CD14-positive monocyte (primary cell): ENCODE measurements around the gene NKX1-1. TPM values are rescaled to one million over a fixed set of nuclear protein-coding genes. Genes with fewer than 3 reads are reported as not detected.

Experiments used
- DNase-seq, 3 donors: peaks; one replicate each; pipeline ENCODE4 v3.0.0-alpha.2; 2011 to 2022
- H2AFZ ChIP-seq: 2 replicates; pipeline ENCODE4 v1.6.0; 2012; ENCODE audit warnings: mild to moderate bottlenecking, low read depth, low read length, inconsistent platforms; ENCODE audit not compliant: insufficient read depth, poor library complexity, severe bottlenecking
- H3K27ac ChIP-seq, 2 donors: 1 replicate in 1 of 2; 2 replicates in 1 of 2; pipeline ENCODE4 v1.5.1; 2012 to 2013; ENCODE audit warnings: low read length in 2 of 2, control low read depth in 1 of 2, inconsistent platforms in 1 of 2, low read depth in 1 of 2, mild to moderate bottlenecking in 1 of 2
- H3K27me3 ChIP-seq, 2 donors: one replicate each; pipeline versions ENCODE4 v1.6.0 to v1.6.1; 2011 to 2013; ENCODE audit warnings: low read length in 2 of 2; ENCODE audit not compliant: control insufficient read depth in 2 of 2, insufficient read depth in 2 of 2
- H3K36me3 ChIP-seq, 2 donors: replicated peaks in 1 of 2; 1 replicate in 1 of 2; 2 replicates in 1 of 2; pipeline versions ENCODE4 v1.5.1 to v1.6.1; 2012 to 2013; ENCODE audit warnings: low read length in 2 of 2, control low read depth in 1 of 2, inconsistent platforms in 1 of 2, mild to moderate bottlenecking in 1 of 2; ENCODE audit not compliant: insufficient read depth in 2 of 2, control insufficient read depth in 1 of 2
- H3K4me1 ChIP-seq, 2 donors: 1 replicate in 1 of 2; 2 replicates in 1 of 2; pipeline versions ENCODE4 v1.5.1 to v1.6.1; 2012 to 2013; ENCODE audit warnings: low read length in 2 of 2, control low read depth in 1 of 2, inconsistent platforms in 1 of 2, mild to moderate bottlenecking in 1 of 2, moderate library complexity in 1 of 2; ENCODE audit not compliant: insufficient read depth in 2 of 2, control insufficient read depth in 1 of 2
- H3K4me2 ChIP-seq: replicated peaks from 2 replicates; pipeline ENCODE3; 2012; ENCODE audit warnings: low read length, moderate library complexity, mild to moderate bottlenecking; ENCODE audit not compliant: poor library complexity, severe bottlenecking; ENCODE audit errors: extremely low read depth
- H3K4me3 ChIP-seq, 3 experiments: fragments of 200-600 bp in 1 of 3; sonication (generic) in 1 of 3; replicated peaks in 1 of 3; 1 replicate in 2 of 3; 2 replicates in 1 of 3; pipeline ENCODE4 v1.5.1; 2011 to 2013; ENCODE audit warnings: low read length in 3 of 3, mild to moderate bottlenecking in 3 of 3, control low read depth in 2 of 3, low read depth in 2 of 3, inconsistent platforms in 1 of 3, moderate library complexity in 1 of 3
- H3K79me2 ChIP-seq: 2 replicates; pipeline ENCODE4 v1.6.0; 2012; ENCODE audit warnings: mild to moderate bottlenecking, control low read depth, inconsistent platforms, low read length, moderate library complexity; ENCODE audit not compliant: insufficient read depth
- H3K9ac ChIP-seq: 2 replicates; pipeline ENCODE4 v1.6.0; 2017; ENCODE audit warnings: low read length, mild to moderate bottlenecking; ENCODE audit not compliant: insufficient read depth, poor library complexity, severe bottlenecking
- H3K9me3 ChIP-seq, 2 donors: replicated peaks in 1 of 2; 1 replicate in 1 of 2; 2 replicates in 1 of 2; pipeline versions ENCODE4 v1.5.1 to v1.6.1; 2012 to 2013; ENCODE audit warnings: low read length in 2 of 2, control low read depth in 1 of 2; ENCODE audit not compliant: control insufficient read depth in 1 of 2, insufficient read depth in 1 of 2
- H4K20me1 ChIP-seq: 2 replicates; pipeline ENCODE4 v1.6.0; 2012; ENCODE audit warnings: mild to moderate bottlenecking, low read length, control low read depth, moderate library complexity; ENCODE audit not compliant: insufficient read depth
- H3K27ac Mint-ChIP-seq, 7 donors: one replicate each; pipeline ENCODE4 v1.8.0; 2020; ENCODE audit warnings: mild to moderate bottlenecking in 7 of 7, mixed read lengths in 7 of 7, moderate library complexity in 6 of 7, inconsistent platforms in 2 of 7
- H3K27me3 Mint-ChIP-seq, 3 donors: one replicate each; pipeline ENCODE4 v1.8.0; 2021 to 2022; ENCODE audit warnings: low read depth in 3 of 3, mild to moderate bottlenecking in 3 of 3, mixed read lengths in 3 of 3, moderate library complexity in 3 of 3, inconsistent platforms in 1 of 3
- H3K36me3 Mint-ChIP-seq, 2 donors: one replicate each; pipeline ENCODE4 v1.8.0; 2020; ENCODE audit warnings: mixed read lengths in 2 of 2, inconsistent platforms in 1 of 2, mild to moderate bottlenecking in 1 of 2
- H3K4me1 Mint-ChIP-seq: one replicate; pipeline ENCODE4 v1.8.0; 2020; ENCODE audit warnings: mild to moderate bottlenecking, mixed read lengths
- H3K4me3 Mint-ChIP-seq, 2 donors: one replicate each; pipeline ENCODE4 v1.8.0; 2020; ENCODE audit warnings: mild to moderate bottlenecking in 2 of 2, mixed read lengths in 2 of 2, moderate library complexity in 1 of 2
- H3K9me3 Mint-ChIP-seq, 7 donors: one replicate each; pipeline ENCODE4 v1.8.0; 2020 to 2022; ENCODE audit warnings: mixed read lengths in 7 of 7, mild to moderate bottlenecking in 6 of 7, moderate library complexity in 6 of 7, inconsistent platforms in 2 of 7
- WGBS: methylation state at CpG from one replicate; pipeline ENCODE4 v1.1.5; 2013; ENCODE audit warnings: missing lambda C conversion rate; ENCODE audit not compliant: insufficient coverage; 5-methylcytosine and 5-hydroxymethylcytosine counted together
- intact Hi-C, 2 donors: fragments of 100-400 bp; cut with micrococcal nuclease; formaldehyde crosslinking; loops; one replicate each; pipeline versions ENCODE4 v1.15.0 to v1.15.1; 2023
- polyA plus RNA-seq, 3 donors: library from polyadenylated mRNA; depleted of rRNA in 1 of 3; unstranded in 2 of 3; stranded (reverse) in 1 of 3; fragments of 300-500 nt in 2 of 3; fragments of >200 nt in 1 of 3; fragmentation: Illumina TruSeq in 2 of 3; gene quantifications; 1 replicate in 2 of 3; 2 replicates in 1 of 3; pipeline ENCODE4 v1.2.3, GENCODE V29; 2012 to 2021
- TF ChIP-seq, protein P1 (sequence below): fragments of 200-600 bp; IDR thresholded peaks from one replicate; pipeline ENCODE4 v1.8.0; 2022; ENCODE audit warnings: antibody characterized with exemption, mild to moderate bottlenecking

Gene NKX1-1
- polyA plus RNA-seq, 3 donors = not detected

DNA sequence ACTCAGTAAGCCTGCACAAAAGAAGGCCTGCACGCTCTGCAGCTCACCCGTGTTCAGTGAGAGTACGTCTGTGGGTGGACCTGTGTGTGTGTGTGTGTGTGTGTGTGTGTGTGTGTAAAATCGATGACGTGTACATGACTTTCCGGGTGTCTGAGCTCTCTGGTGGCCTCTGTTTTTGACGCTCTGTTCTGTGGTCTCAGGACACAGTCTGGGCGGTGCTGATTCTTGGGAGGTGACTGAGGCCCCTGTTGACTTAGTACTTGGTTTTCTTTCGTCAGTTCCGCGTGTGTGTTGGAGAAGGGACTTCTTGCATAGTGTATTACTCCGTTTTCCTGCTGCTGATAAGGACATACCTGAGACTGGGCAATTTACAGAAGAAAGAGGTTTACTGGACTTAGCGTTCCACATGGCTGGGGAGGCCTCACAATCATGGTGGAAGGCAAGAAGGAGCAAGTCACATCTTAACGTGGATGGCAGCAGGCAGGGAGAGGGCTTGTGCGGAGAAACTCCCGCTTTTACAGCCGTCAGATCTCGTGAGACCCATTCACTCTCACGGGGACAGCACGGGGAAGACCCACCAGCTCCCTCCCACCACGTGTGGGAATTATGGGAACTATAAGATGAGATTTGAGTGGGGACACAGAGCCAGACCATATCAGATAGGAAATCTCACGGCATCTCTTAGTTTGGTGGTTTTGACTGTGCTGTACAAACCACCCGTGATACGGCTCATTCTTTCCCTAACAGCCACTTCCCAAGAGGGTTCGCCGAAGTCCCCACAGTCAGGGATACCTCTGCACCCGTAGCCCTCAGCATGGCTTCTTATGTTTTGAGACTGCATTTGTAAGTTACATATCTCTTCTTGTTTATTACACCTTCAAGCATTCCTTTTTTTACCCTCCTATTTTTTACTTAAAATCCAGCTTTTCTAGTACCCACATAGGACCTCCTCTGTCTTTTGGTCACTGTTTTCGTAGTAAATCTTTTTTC lies 34.8 kb downstream of the NKX1-1 start:
- no peak for DNase-seq
- no peaks in the 10 kb centered on the region for H3K27me3 Mint-ChIP-seq
- H3K27ac Mint-ChIP-seq = peak overlapping the region in 1 of 7 donors; percentile 25

More for the DNA sequence above, 34.8 kb downstream of the NKX1-1 start:
- no peak overlapping the region for H3K4me2 ChIP-seq
- TF ChIP-seq, protein P1, sequence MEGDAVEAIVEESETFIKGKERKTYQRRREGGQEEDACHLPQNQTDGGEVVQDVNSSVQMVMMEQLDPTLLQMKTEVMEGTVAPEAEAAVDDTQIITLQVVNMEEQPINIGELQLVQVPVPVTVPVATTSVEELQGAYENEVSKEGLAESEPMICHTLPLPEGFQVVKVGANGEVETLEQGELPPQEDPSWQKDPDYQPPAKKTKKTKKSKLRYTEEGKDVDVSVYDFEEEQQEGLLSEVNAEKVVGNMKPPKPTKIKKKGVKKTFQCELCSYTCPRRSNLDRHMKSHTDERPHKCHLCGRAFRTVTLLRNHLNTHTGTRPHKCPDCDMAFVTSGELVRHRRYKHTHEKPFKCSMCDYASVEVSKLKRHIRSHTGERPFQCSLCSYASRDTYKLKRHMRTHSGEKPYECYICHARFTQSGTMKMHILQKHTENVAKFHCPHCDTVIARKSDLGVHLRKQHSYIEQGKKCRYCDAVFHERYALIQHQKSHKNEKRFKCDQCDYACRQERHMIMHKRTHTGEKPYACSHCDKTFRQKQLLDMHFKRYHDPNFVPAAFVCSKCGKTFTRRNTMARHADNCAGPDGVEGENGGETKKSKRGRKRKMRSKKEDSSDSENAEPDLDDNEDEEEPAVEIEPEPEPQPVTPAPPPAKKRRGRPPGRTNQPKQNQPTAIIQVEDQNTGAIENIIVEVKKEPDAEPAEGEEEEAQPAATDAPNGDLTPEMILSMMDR = no peak
- H3K36me3 ChIP-seq = peaks cover 39 to 84% of the 10 kb centered on the region in 2 donors
- H3K9me3 ChIP-seq = peaks cover 0 to 15% of the 10 kb centered on the region in 2 donors
- no peak overlapping the region for H3K27ac ChIP-seq
- peaks cover 48 to 82% of the 10 kb centered on the region in 2 donors for H3K36me3 Mint-ChIP-seq
- intact Hi-C loops = no loop called here
- whole genome bisulfite sequencing = 97% methylated on average over 16 of the region's 28 CpGs
- peaks cover 0 to 18% (median 9%) of the 10 kb centered on the region in 7 donors for H3K9me3 Mint-ChIP-seq
- no peaks in the 10 kb centered on the region for H3K79me2 ChIP-seq
- H3K9ac ChIP-seq = no peak overlapping the region
- no peak overlapping the region for H2AFZ ChIP-seq
- no peaks in the 10 kb centered on the region for H3K4me1 Mint-ChIP-seq
- no peaks in the 10 kb centered on the region for H3K4me1 ChIP-seq
- H3K4me3 Mint-ChIP-seq = no peak overlapping the region
- no peaks in the 10 kb centered on the region for H4K20me1 ChIP-seq
- no peak overlapping the region for H3K4me3 ChIP-seq
- no peaks in the 10 kb centered on the region for H3K27me3 ChIP-seq
